HepG2 (cell line): Measurements from ENCODE around the gene MZF1. TPM values are rescaled to one million over a fixed set of nuclear protein-coding genes. Genes with fewer than 3 reads are reported as not detected.

ENCODE experiments used
- ATAC-seq: fragments of 200-7000 bp; cut with Tn5 transposase; 3 replicates; pipeline ENCODE4 v1.9.1; 2020; ENCODE audit warnings: mild to moderate bottlenecking, moderate library complexity
- Bru-seq: library from RNA; stranded (reverse); fragments of 400-500 nt; gene quantifications from one replicate; lab custom pipeline; 2021; lab: Mats Ljungman, UMichigan
- BruChase-seq, 2 experiments: library from RNA; stranded (reverse); fragments of 400-500 nt; gene quantifications; one replicate each; lab custom pipeline; 2021; lab: Mats Ljungman, UMichigan
- BruUV-seq: library from RNA; stranded (reverse); fragments of 400-500 nt; replicated peaks from 2 replicates; lab custom pipeline; 2021; lab: Mats Ljungman, UMichigan
- CTCF ChIA-PET: fragments of 300-600 bp; formaldehyde crosslinking; extraction: SDS; loops from one replicate; lab custom pipeline; 2021; ENCODE audit warnings: low total read pairs, inconsistent platforms, low intra/inter-chr PET ratio; lab: Yijun Ruan, JAX
- POLR2A ChIA-PET: fragments of 350-600 bp; sonication (Branson Sonifier 250); formaldehyde crosslinking; loops from one replicate; lab custom pipeline; 2020; ENCODE audit warnings: antibody characterized with exemption, inconsistent platforms; lab: Yijun Ruan, JAX
- DNase-seq: peaks from one replicate; pipeline ENCODE4 v3.0.0-alpha.2; 2015; ENCODE audit warnings: low spot score
- FAIRE-seq: peaks from 3 replicates; lab custom pipeline; 2011; peaks lifted over from hg19 to GRCh38; lab: Jason Lieb, UNC
- H2AFZ ChIP-seq: one replicate; pipeline ENCODE4 v1.6.1; 2011; ENCODE audit warnings: low read length, inconsistent platforms
- H3K27ac ChIP-seq: fragments of 300-600 bp; 3 replicates; pipeline ENCODE4 v1.8.0; 2011; ENCODE audit warnings: mixed run types, mild to moderate bottlenecking, mixed read lengths, low read length, inconsistent platforms; ENCODE audit not compliant: insufficient read depth; ENCODE audit errors: extremely low read length
- H3K27me3 ChIP-seq, 2 experiments: fragments of 200-600 bp in 1 of 2; 2 replicates in 1 of 2; 3 replicates in 1 of 2; pipeline versions ENCODE4 v1.6.0 to v1.8.0; 2011; ENCODE audit warnings: low read length in 2 of 2, mild to moderate bottlenecking in 2 of 2, moderate library complexity in 2 of 2, inconsistent platforms in 1 of 2; ENCODE audit not compliant: insufficient read depth in 2 of 2, control insufficient read depth in 1 of 2
- H3K36me3 ChIP-seq, 2 experiments: fragments of 200-600 bp in 1 of 2; replicated peaks in 1 of 2; 2 replicates in 1 of 2; 3 replicates in 1 of 2; pipeline versions ENCODE4 v1.5.1 to v1.8.0; 2011; ENCODE audit warnings: low read length in 2 of 2, inconsistent platforms in 1 of 2; ENCODE audit not compliant: insufficient read depth in 2 of 2, control insufficient read depth in 1 of 2
- H3K4me1 ChIP-seq: 2 replicates; pipeline ENCODE4 v1.5.1; 2012; ENCODE audit warnings: low read length, inconsistent platforms; ENCODE audit not compliant: insufficient read depth
- H3K4me2 ChIP-seq: 2 replicates; pipeline ENCODE4 v1.6.0; 2011; ENCODE audit warnings: low read depth, low read length, inconsistent platforms
- H3K4me3 ChIP-seq, 3 experiments: fragments of 200-600 bp in 1 of 3; sonication (generic), shearing (Covaris generic) in 1 of 3; replicated peaks in 1 of 3; 2 replicates each; pipeline ENCODE4 v1.5.1; 2011 to 2016; ENCODE audit warnings: low read length in 3 of 3, inconsistent platforms in 2 of 3, low read depth in 2 of 3, mild to moderate bottlenecking in 2 of 3, control low read depth in 1 of 3, mixed read lengths in 1 of 3; ENCODE audit not compliant: insufficient read depth in 1 of 3
- H3K79me2 ChIP-seq: one replicate; pipeline ENCODE4 v1.6.1; 2011; ENCODE audit warnings: low read length, inconsistent platforms; ENCODE audit not compliant: insufficient read depth
- H3K9ac ChIP-seq: 2 replicates; pipeline ENCODE4 v1.6.0; 2011; ENCODE audit warnings: mild to moderate bottlenecking, low read depth, low read length, inconsistent platforms; ENCODE audit not compliant: insufficient read depth
- H3K9me3 ChIP-seq: 2 replicates; pipeline ENCODE4 v1.5.1; 2012; ENCODE audit warnings: mild to moderate bottlenecking, low read length
- H4K20me1 ChIP-seq: 2 replicates; pipeline ENCODE4 v1.6.0; 2011; ENCODE audit warnings: inconsistent platforms, mild to moderate bottlenecking, low read length, moderate library complexity; ENCODE audit not compliant: insufficient read depth
- ARNT ChIP-seq: fragments of 450-650 bp; IDR thresholded peaks from 2 replicates; pipeline ENCODE4 v1.6.1; 2017
- CHD2 ChIP-seq: IDR thresholded peaks from 2 replicates; pipeline ENCODE4 v1.6.1; 2011; ENCODE audit warnings: low read depth, low read length, improper control_type of control experiment
- EED ChIP-seq: sonication (generic); formaldehyde crosslinking; IDR thresholded peaks from 2 replicates; pipeline ENCODE4 v1.5.0; 2020; ENCODE audit warnings: mild to moderate bottlenecking, missing genetic modification reagents
- EHMT2 ChIP-seq: fragments of 200-600 bp; sonication (generic); IDR thresholded peaks from 2 replicates; pipeline ENCODE4 v1.7.0; 2017; ENCODE audit warnings: antibody characterized with exemption, low read depth, low read length, borderline replicate concordance
- FOXA1 ChIP-seq, 2 experiments: fragments of 450-650 bp in 1 of 2; sonication (generic) in 1 of 2; formaldehyde crosslinking in 1 of 2; IDR thresholded peaks; 2 replicates each; pipeline versions ENCODE4 v1.4.0 to v1.6.1; 2016 to 2020; ENCODE audit warnings: missing genetic modification reagents in 1 of 2
- GABPA ChIP-seq, 2 experiments: IDR thresholded peaks; 2 replicates each; pipeline ENCODE4 v1.6.1; 2011 to 2016; ENCODE audit warnings: low read depth in 2 of 2, low read length in 1 of 2, missing biosample characterization in 1 of 2, missing genetic modification characterization in 1 of 2
- HNRNPK ChIP-seq: fragments of 200-400 bp; formaldehyde crosslinking; IDR thresholded peaks from 2 replicates; pipeline ENCODE4 v1.6.1; 2018; ENCODE audit warnings: low read length, low read depth, moderate library complexity, mild to moderate bottlenecking; ENCODE audit not compliant: poor library complexity, severe bottlenecking
- KDM3A ChIP-seq: IDR thresholded peaks from 2 replicates; pipeline ENCODE4 v1.6.1; 2018; ENCODE audit warnings: low read depth, missing compliant biosample characterization
- KDM4B ChIP-seq: sonication (generic); formaldehyde crosslinking; IDR thresholded peaks from 2 replicates; pipeline ENCODE4 v1.4.0; 2020; ENCODE audit warnings: missing genetic modification reagents
- NR2F1 ChIP-seq, 2 experiments: fragments of 450-650 bp in 1 of 2; formaldehyde crosslinking in 1 of 2; IDR thresholded peaks; 2 replicates each; pipeline versions ENCODE4 v1.5.0 to v1.6.1; 2016 to 2020; ENCODE audit warnings: mild to moderate bottlenecking in 1 of 2, missing compliant biosample characterization in 1 of 2, missing genetic modification reagents in 1 of 2, moderate library complexity in 1 of 2
- NRL ChIP-seq: sonication (generic); formaldehyde crosslinking; IDR thresholded peaks from 2 replicates; pipeline ENCODE4 v1.5.0; 2020; ENCODE audit warnings: missing genetic modification reagents, mild to moderate bottlenecking, moderate library complexity, borderline replicate concordance
- SP2 ChIP-seq: sonication (generic); formaldehyde crosslinking; IDR thresholded peaks from 2 replicates; pipeline ENCODE4 v1.5.1; 2020; ENCODE audit warnings: mild to moderate bottlenecking, missing genetic modification reagents
- U2AF1 ChIP-seq: fragments of 200-400 bp; formaldehyde crosslinking; optimal IDR thresholded peaks from 2 replicates; pipeline ENCODE3; 2017; ENCODE audit warnings: mild to moderate bottlenecking, low read depth, low read length
- WIZ ChIP-seq: sonication (generic); formaldehyde crosslinking; IDR thresholded peaks from 2 replicates; pipeline ENCODE4 v1.5.1; 2020; ENCODE audit warnings: mild to moderate bottlenecking, missing genetic modification reagents
- ZBTB38 ChIP-seq: sonication (generic); formaldehyde crosslinking; IDR thresholded peaks from 2 replicates; pipeline ENCODE4 v1.5.1; 2020; ENCODE audit warnings: mild to moderate bottlenecking, missing genetic modification reagents
- ZFP90 ChIP-seq: sonication (generic); formaldehyde crosslinking; IDR thresholded peaks from 2 replicates; pipeline ENCODE4 v1.8.0; 2022; ENCODE audit warnings: missing genetic modification reagents, mild to moderate bottlenecking, inconsistent platforms, borderline replicate concordance
- ZNF124 ChIP-seq: sonication (generic); formaldehyde crosslinking; IDR thresholded peaks from 2 replicates; pipeline ENCODE4 v1.4.0; 2020; ENCODE audit warnings: missing genetic modification reagents
- ZNF839 ChIP-seq: sonication (generic); formaldehyde crosslinking; IDR thresholded peaks from 2 replicates; pipeline ENCODE4 v1.4.0; 2020; ENCODE audit warnings: missing genetic modification reagents, mild to moderate bottlenecking, borderline replicate concordance
- ZSCAN12 ChIP-seq: sonication (generic); formaldehyde crosslinking; IDR thresholded peaks from 2 replicates; pipeline ENCODE4 v1.9.0; 2021; ENCODE audit warnings: mild to moderate bottlenecking, missing genetic modification reagents
- WGBS: methylation state at CpG from one replicate; pipeline ENCODE4 v1.1.6; 2017; ENCODE audit warnings: low lambda C conversion rate; 5-methylcytosine and 5-hydroxymethylcytosine counted together
- in situ Hi-C: cut with HindIII; loops from 2 replicates; pipeline ENCODE4 v1.10.0; 2017; ENCODE audit warnings: low pct_unique_long_range_greater_than_20kb; ENCODE audit not compliant: extremely low pct_ligation_motif_present
- intact Hi-C: fragments of 100-400 bp; cut with micrococcal nuclease; formaldehyde crosslinking; loops from one replicate; pipeline ENCODE4 v1.10.0; 2022; ENCODE audit not compliant: unreplicated experiment
- long read RNA-seq, 2 experiments: library from RNA in 1 of 2; library from polyadenylated mRNA in 1 of 2; stranded (forward) in 1 of 2; unstranded in 1 of 2; transcript quantifications; one replicate each; pipeline ENCODE4 v2.0.0, GENCODE V29; 2019 to 2022
- polyA minus RNA-seq, 3 experiments: library from RNA; depleted of rRNA, polyadenylated mRNA; stranded (reverse); fragments of >200 nt; gene quantifications; 2 replicates each; pipeline ENCODE4 v1.2.3, GENCODE V29; 2011; ENCODE audit warnings: low replicate concordance in 1 of 3
- polyA plus RNA-seq, 8 experiments: library from polyadenylated mRNA; depleted of rRNA in 3 of 8; stranded (reverse) in 7 of 8; unstranded in 1 of 8; fragments of >200 nt; fragmentation: Illumina TruSeq in 4 of 8; extraction: Trizol in 4 of 8; gene quantifications; 2 replicates each; pipeline versions ENCODE4 v1.2.1 to v1.2.3, GENCODE V29; 2011 to 2016; ENCODE audit warnings: low read depth in 4 of 8, missing spikeins in 1 of 8, mixed read lengths in 1 of 8; ENCODE audit not compliant: insufficient read depth in 1 of 8
- total RNA-seq, 5 experiments: library from RNA; depleted of rRNA; stranded (reverse); fragments of >200 nt; fragmentation: Illumina TruSeq; extraction: Trizol; gene quantifications; 2 replicates each; pipeline ENCODE4 v1.2.3, GENCODE V29; 2016; ENCODE audit warnings: low read depth in 1 of 5

MZF1 gene
- total RNA-seq (2016; rRNA removed; fragmentation: Illumina TruSeq; extraction: Trizol), result 1.3 and 3.1 TPM in 2 replicates
- 0.97 and 1.1 TPM in 2 replicates for total RNA-seq (2016; cell fraction: cytosol; rRNA removed; fragmentation: Illumina TruSeq; extraction: Trizol; ENCODE audit: low read depth)
- total RNA-seq (2016; cell fraction: insoluble cytoplasmic fraction; rRNA removed; fragmentation: Illumina TruSeq; extraction: Trizol), result 1.0 and 3.4 TPM in 2 replicates
- 1.1 and 1.4 TPM in 2 replicates for total RNA-seq (2016; cell fraction: membrane; rRNA removed; fragmentation: Illumina TruSeq; extraction: Trizol)
- total RNA-seq (2016; cell fraction: nucleus; rRNA removed; fragmentation: Illumina TruSeq; extraction: Trizol), result 3.8 and 4.3 TPM in 2 replicates
- polyA plus RNA-seq (2011; rRNA removed), result 8.1 and 10.0 TPM in 2 replicates
- polyA plus RNA-seq (2011; cell fraction: cytosol; rRNA removed), result 3.4 and 6.6 TPM in 2 replicates
- polyA plus RNA-seq (2011; cell fraction: nucleus; rRNA removed), result 73.5 and 84.6 TPM in 2 replicates
- polyA plus RNA-seq (2012), result 4.8 and 6.6 TPM in 2 replicates
- 0.12 and 0.23 TPM in 2 replicates for polyA plus RNA-seq (2016; cell fraction: cytosol; fragmentation: Illumina TruSeq; extraction: Trizol; ENCODE audit: low read depth)
- 1.3 and 1.5 TPM in 2 replicates for polyA plus RNA-seq (2016; cell fraction: insoluble cytoplasmic fraction; fragmentation: Illumina TruSeq; extraction: Trizol; ENCODE audit: low read depth)
- polyA plus RNA-seq (2016; cell fraction: membrane; fragmentation: Illumina TruSeq; extraction: Trizol; ENCODE audit: low read depth), result 0.18 and 0.57 TPM in 2 replicates
- 15.9 and 16.0 TPM in 2 replicates for polyA plus RNA-seq (2016; cell fraction: nucleus; fragmentation: Illumina TruSeq; extraction: Trizol; ENCODE audit: insufficient read depth, low read depth)
- 12.8 and 32.3 TPM in 2 replicates for polyA minus RNA-seq (2011; rRNA and poly(A)+ RNA removed; ENCODE audit: low replicate concordance)
- polyA minus RNA-seq (2011; cell fraction: cytosol; rRNA and poly(A)+ RNA removed), result 1.9 and 3.2 TPM in 2 replicates
- 11.1 and 11.8 TPM in 2 replicates for polyA minus RNA-seq (2011; cell fraction: nucleus; rRNA and poly(A)+ RNA removed)
- percentile 58 among the genes with signal in this experiment for Bru-seq, nascent RNA
- BruChase-seq, experiment 1, labeled RNA remaining after a 6-hour chase, result percentile 81 among the genes with signal in this experiment
- percentile 70 among the genes with signal in this experiment for BruChase-seq, experiment 2, labeled RNA remaining after a 2-hour chase
- long read RNA-seq, experiment 1, partial matches to known transcripts, result 0 of 1 reads
- long read RNA-seq, experiment 1, other reads (novel, unspliced or antisense), result 1 of 1 reads
- long read RNA-seq, experiment 2, transcript MZF1-201 (6 exons, 2,905 nt), result major isoform, 5 of 13 reads
- long read RNA-seq, experiment 2, partial matches to known transcripts, result 1 of 13 reads
- long read RNA-seq, experiment 2, other reads (novel, unspliced or antisense), result 5 of 13 reads

DNA sequence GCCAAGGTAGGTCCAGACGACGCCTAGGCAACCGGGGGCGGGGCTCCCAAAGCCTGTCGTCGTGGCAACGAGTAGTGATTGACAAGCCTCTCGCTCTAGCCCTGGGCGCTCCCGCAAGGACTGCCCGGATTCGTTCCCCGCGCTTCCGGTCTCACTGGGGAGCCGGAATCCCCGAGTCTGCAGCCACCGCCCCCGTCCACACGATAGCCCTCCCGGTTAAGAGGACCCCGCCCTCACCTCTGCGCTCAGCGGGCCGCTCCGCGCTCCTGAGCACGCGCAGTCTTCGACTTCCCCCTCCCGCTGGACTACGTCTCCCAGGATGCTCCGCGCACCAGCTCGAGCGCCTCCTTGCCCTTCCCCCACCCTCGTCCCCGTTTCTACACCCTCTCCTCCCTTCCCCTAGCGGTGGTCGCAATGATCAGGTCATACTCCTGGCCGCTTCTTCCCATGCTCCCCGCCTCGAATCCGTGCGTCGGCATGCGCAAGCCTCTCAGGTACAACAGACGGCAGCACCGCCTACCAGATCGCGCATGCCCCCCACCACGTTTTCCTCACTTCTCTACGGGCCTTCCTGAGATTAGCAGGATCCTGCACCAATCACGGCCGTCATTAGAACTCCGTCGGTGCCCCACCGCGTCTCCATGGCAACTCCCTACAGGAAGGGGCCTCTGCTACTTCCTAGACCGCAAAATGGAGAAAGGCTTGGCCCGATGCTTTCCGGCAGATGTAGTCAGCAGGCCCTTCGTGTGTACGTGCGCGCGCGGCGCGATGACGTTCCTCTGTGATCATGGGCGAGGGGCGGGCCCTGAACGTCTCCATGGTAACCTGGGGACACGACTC, at the start of gene MZF1:
Gene MZF1 (minus strand): TSS at position 518 of the 840 bp plus-strand sequence. CDS start 1,946 bp downstream, outside the sequence.
- peaks cover 24% of the 10 kb centered on the region for H3K4me1 ChIP-seq
- peak within 1 kb of the TSS; percentile 89 for H3K9ac ChIP-seq
- whole genome bisulfite sequencing, result under 1% methylated on average over 38 of the region's 75 CpGs
- intact Hi-C loops (no loop called here), in situ Hi-C loops (no loop called here)
- peak within 1 kb of the TSS; percentile 91 for H3K4me2 ChIP-seq
- peak within 1 kb of the TSS; percentile 80 to 86 (median 82) for H3K4me3 ChIP-seq
- peak within 1 kb of the TSS; percentile 93 for H3K27ac ChIP-seq
- DNase-seq (peak; percentile 99), ATAC-seq (peak; percentile 74), FAIRE-seq (peak; percentile 93)
- no TSS peak for BruUV-seq
- H3K27me3 ChIP-seq, result no peaks in the 10 kb centered on the region
- POLR2A ChIA-PET, result interaction anchor here (0.6 to 3.0 kb wide), 6 partner anchors 14 to 61 kb away, joined by 3 to 36 read pairs (median 4); partner anchors contain the start of genes SLC27A5, TRIM28, UBE2M and ZBTB45
- peaks cover 4% of the 10 kb centered on the region for H3K79me2 ChIP-seq
- no peak within 1 kb of the TSS for H2AFZ ChIP-seq
- H3K36me3 ChIP-seq, result no peaks in the 10 kb centered on the region; a peak in 2 of 5 replicates
- H4K20me1 ChIP-seq, result no peaks in the 10 kb centered on the region
- no peaks in the 10 kb centered on the region for H3K9me3 ChIP-seq
- CTCF ChIA-PET, result no interaction called here
- TF ChIP-seq KDM3A (no peak), ZNF124 (CRISPR knock-in tag) (no peak; the same call in 1 of the 2 replicates), SP2 (peak; percentile 88), NR2F1 (CRISPR knock-in tag; IDR thresholded peaks at IDR 0.05) (no peak), KDM4B (peak; percentile 1), WIZ (CRISPR knock-in tag) (no peak), CHD2 (peak; percentile 70), HNRNPK (peak; percentile 65), GABPA (IDR thresholded peaks at IDR 0.05; ENCODE audit: low read depth, low read length) (peak; percentile 69), GABPA (CRISPR knock-in tag; IDR thresholded peaks at IDR 0.05; ENCODE audit: low read depth) (peak; percentile 89), EED (CRISPR knock-in tag) (no peak), ZNF839 (CRISPR knock-in tag) (0 out of 2 replicates have a peak, but pooled peaks have one; percentile 6), NRL (CRISPR knock-in tag) (peak; percentile 85), EHMT2 (no peak), FOXA1 (IDR thresholded peaks at IDR 0.05) (no peak), FOXA1 (CRISPR knock-in tag; IDR thresholded peaks at IDR 0.05) (peak; percentile 38; the same call in 1 of the 2 replicates), ARNT (no peak), ZBTB38 (peak; percentile 10; the same call in 1 of the 2 replicates), U2AF1 (peak; percentile 13), ZFP90 (peak; percentile 45; the same call in 1 of the 2 replicates), ZSCAN12 (no peak)
